ENCODE data around the gene CTNNA2.

Gene CTNNA2

GRCh38 chr2:79512442-79513401 is at the start of gene CTNNA2:
Gene CTNNA2, plus strand, starts transcription at chr2:79513051.
- peaks cover 11% of the 10 kb centered on the region for H3K9me3 Mint-ChIP-seq
- no peaks in the 10 kb centered on the region for H3K36me3 Mint-ChIP-seq (ENCODE audit: low read depth)
- H3K4me1 Mint-ChIP-seq (ENCODE audit: low read depth), result peaks cover 3% of the 10 kb centered on the region
- DNase-seq, result peak; percentile 33
- peaks cover 27% of the 10 kb centered on the region for H3K27me3 Mint-ChIP-seq
- H3K4me3 Mint-ChIP-seq, result peak within 1 kb of the TSS; percentile 15
- no peak within 1 kb of the TSS for H3K27ac Mint-ChIP-seq

GRCh38 chr2:79487399-79487798 is 25.5 kb upstream of the CTNNA2 start:
- H3K4me1 Mint-ChIP-seq (ENCODE audit: low read depth), result no peaks in the 10 kb centered on the region
- H3K9me3 Mint-ChIP-seq, result peaks cover 21% of the 10 kb centered on the region
- no peak overlapping the region for H3K4me3 Mint-ChIP-seq
- H3K36me3 Mint-ChIP-seq (ENCODE audit: low read depth), result no peaks in the 10 kb centered on the region
- H3K27me3 Mint-ChIP-seq, result no peaks in the 10 kb centered on the region
- H3K27ac Mint-ChIP-seq, result no peak overlapping the region
- no peak for DNase-seq

- Mint-ChIP-seq H3K4me1 (ENCODE audit: low read depth) (peaks cover 3% of the 10 kb centered on the region), H3K4me3 (no peak overlapping the region), H3K27ac (no peak overlapping the region), H3K27me3 (peaks cover 27% of the 10 kb centered on the region), H3K36me3 (ENCODE audit: low read depth) (no peaks in the 10 kb centered on the region), H3K9me3 (peaks cover 11% of the 10 kb centered on the region)
- DNase-seq, result no peak
Observed at GRCh38 chr2:79511320-79511951, 1.4 kb upstream of the CTNNA2 start.

- H3K4me3 Mint-ChIP-seq, result no peak overlapping the region
- H3K4me1 Mint-ChIP-seq (ENCODE audit: low read depth), result peaks cover 3% of the 10 kb centered on the region
- H3K9me3 Mint-ChIP-seq, result peaks cover 11% of the 10 kb centered on the region
- H3K36me3 Mint-ChIP-seq (ENCODE audit: low read depth), result no peaks in the 10 kb centered on the region
- peaks cover 27% of the 10 kb centered on the region for H3K27me3 Mint-ChIP-seq
- no peak overlapping the region for H3K27ac Mint-ChIP-seq
- DNase-seq, result no peak
Observed at GRCh38 chr2:79513711-79514110, 860 bp downstream of the CTNNA2 start.

GRCh38 chr2:79529636-79530035 is 16.8 kb downstream of the CTNNA2 start:
- H3K27ac Mint-ChIP-seq, result no peak overlapping the region
- H3K9me3 Mint-ChIP-seq, result peaks cover 16% of the 10 kb centered on the region
- no peaks in the 10 kb centered on the region for H3K27me3 Mint-ChIP-seq
- H3K4me1 Mint-ChIP-seq (ENCODE audit: low read depth), result no peaks in the 10 kb centered on the region
- no peaks in the 10 kb centered on the region for H3K36me3 Mint-ChIP-seq (ENCODE audit: low read depth)
- no peak for DNase-seq
- no peak overlapping the region for H3K4me3 Mint-ChIP-seq

GRCh38 chr2:79530443-79530842 is 17.6 kb downstream of the CTNNA2 start:
- no peak overlapping the region for H3K27ac Mint-ChIP-seq
- no peaks in the 10 kb centered on the region for H3K27me3 Mint-ChIP-seq
- peaks cover 16% of the 10 kb centered on the region for H3K9me3 Mint-ChIP-seq
- no peaks in the 10 kb centered on the region for H3K36me3 Mint-ChIP-seq (ENCODE audit: low read depth)
- no peak for DNase-seq
- H3K4me3 Mint-ChIP-seq, result no peak overlapping the region
- H3K4me1 Mint-ChIP-seq (ENCODE audit: low read depth), result no peaks in the 10 kb centered on the region

- Mint-ChIP-seq H3K4me1 (ENCODE audit: low read depth) (no peaks in the 10 kb centered on the region), H3K36me3 (ENCODE audit: low read depth) (no peaks in the 10 kb centered on the region), H3K27ac (no peak overlapping the region), H3K27me3 (no peaks in the 10 kb centered on the region), H3K4me3 (no peak overlapping the region), H3K9me3 (peaks cover 61% of the 10 kb centered on the region)
- DNase-seq, result no peak
Observed at GRCh38 chr2:79547568-79547967, 34.7 kb downstream of the CTNNA2 start.

- peaks cover 45% of the 10 kb centered on the region for H3K9me3 Mint-ChIP-seq
- no peaks in the 10 kb centered on the region for H3K36me3 Mint-ChIP-seq (ENCODE audit: low read depth)
- no peak overlapping the region for H3K4me3 Mint-ChIP-seq
- no peaks in the 10 kb centered on the region for H3K4me1 Mint-ChIP-seq (ENCODE audit: low read depth)
- no peaks in the 10 kb centered on the region for H3K27me3 Mint-ChIP-seq
- H3K27ac Mint-ChIP-seq, result no peak overlapping the region
- no peak for DNase-seq
Observed at GRCh38 chr2:79552653-79553052, 39.8 kb downstream of the CTNNA2 start.

- Mint-ChIP-seq H3K27ac (no peak overlapping the region), H3K9me3 (peaks cover 34% of the 10 kb centered on the region), H3K36me3 (ENCODE audit: low read depth) (no peaks in the 10 kb centered on the region), H3K4me3 (no peak overlapping the region), H3K27me3 (no peaks in the 10 kb centered on the region), H3K4me1 (ENCODE audit: low read depth) (no peaks in the 10 kb centered on the region)
- DNase-seq, result no peak
Observed at GRCh38 chr2:79554899-79555298, 42.0 kb downstream of the CTNNA2 start.

GRCh38 chr2:79564065-79564464 is 51.2 kb downstream of the CTNNA2 start:
- H3K36me3 Mint-ChIP-seq (ENCODE audit: low read depth), result no peaks in the 10 kb centered on the region
- no peak overlapping the region for H3K4me3 Mint-ChIP-seq
- H3K4me1 Mint-ChIP-seq (ENCODE audit: low read depth), result no peaks in the 10 kb centered on the region
- peaks cover 21% of the 10 kb centered on the region for H3K9me3 Mint-ChIP-seq
- H3K27ac Mint-ChIP-seq, result no peak overlapping the region
- H3K27me3 Mint-ChIP-seq, result no peaks in the 10 kb centered on the region
- DNase-seq, result no peak

GRCh38 chr2:79569048-79569447 is 56.2 kb downstream of the CTNNA2 start:
- peaks cover 11% of the 10 kb centered on the region for H3K9me3 Mint-ChIP-seq
- DNase-seq, result no peak
- H3K4me1 Mint-ChIP-seq (ENCODE audit: low read depth), result no peaks in the 10 kb centered on the region
- H3K36me3 Mint-ChIP-seq (ENCODE audit: low read depth), result no peaks in the 10 kb centered on the region
- H3K27ac Mint-ChIP-seq, result no peak overlapping the region
- no peaks in the 10 kb centered on the region for H3K27me3 Mint-ChIP-seq
- H3K4me3 Mint-ChIP-seq, result no peak overlapping the region

GRCh38 chr2:79573895-79574674 is 61.2 kb downstream of the CTNNA2 start:
- Mint-ChIP-seq H3K36me3 (ENCODE audit: low read depth) (no peaks in the 10 kb centered on the region), H3K4me1 (ENCODE audit: low read depth) (no peaks in the 10 kb centered on the region), H3K9me3 (peaks cover 13% of the 10 kb centered on the region), H3K27me3 (no peaks in the 10 kb centered on the region), H3K27ac (no peak overlapping the region), H3K4me3 (no peak overlapping the region)
- DNase-seq, result no peak

GRCh38 chr2:79576451-79576850 is 63.6 kb downstream of the CTNNA2 start:
- no peak overlapping the region for H3K4me3 Mint-ChIP-seq
- no peaks in the 10 kb centered on the region for H3K27me3 Mint-ChIP-seq
- no peaks in the 10 kb centered on the region for H3K36me3 Mint-ChIP-seq (ENCODE audit: low read depth)
- H3K4me1 Mint-ChIP-seq (ENCODE audit: low read depth), result no peaks in the 10 kb centered on the region
- no peak for DNase-seq
- peaks cover 9% of the 10 kb centered on the region for H3K9me3 Mint-ChIP-seq
- no peak overlapping the region for H3K27ac Mint-ChIP-seq

GRCh38 chr2:79578952-79579351 is 66.1 kb downstream of the CTNNA2 start:
- no peaks in the 10 kb centered on the region for H3K36me3 Mint-ChIP-seq (ENCODE audit: low read depth)
- H3K27me3 Mint-ChIP-seq, result no peaks in the 10 kb centered on the region
- no peaks in the 10 kb centered on the region for H3K4me1 Mint-ChIP-seq (ENCODE audit: low read depth)
- DNase-seq, result no peak
- no peak overlapping the region for H3K4me3 Mint-ChIP-seq
- peaks cover 9% of the 10 kb centered on the region for H3K9me3 Mint-ChIP-seq
- H3K27ac Mint-ChIP-seq, result no peak overlapping the region
